Central memory CD8-positive, alpha-beta T cell (primary cell): ENCODE data around the gene ANKRD36.
"Not testable (repeated sequence)": the region's sequence is repeated elsewhere in the genome, so short reads cannot be mapped to it uniquely, and the experiment has no call there.

Source experiments
- ATAC-seq: fragments of 150-1000 bp; cut with Tn5 transposase; replicated peaks from 2 replicates; pipeline ENCODE4 v1.10.0; 2022; ENCODE audit warnings: mild to moderate bottlenecking, moderate FRiP score, moderate number of reproducible peaks; ENCODE audit not compliant: poor library complexity, severe bottlenecking; ENCODE audit errors: extremely low read depth
- DNase-seq, 2 donors: peaks; one replicate each; pipeline ENCODE4 v3.0.0; 2021; ENCODE audit warnings: low spot score in 2 of 2
- H3K27ac Mint-ChIP-seq: one replicate; pipeline ENCODE4 v1.8.0; 2022; ENCODE audit warnings: low read depth, mild to moderate bottlenecking, moderate library complexity, mixed read lengths
- H3K27me3 Mint-ChIP-seq: one replicate; pipeline ENCODE4 v1.8.0; 2022; ENCODE audit warnings: mixed read lengths
- H3K36me3 Mint-ChIP-seq: one replicate; pipeline ENCODE4 v1.8.0; 2022; ENCODE audit warnings: mild to moderate bottlenecking, moderate library complexity, mixed read lengths; ENCODE audit not compliant: insufficient read depth
- H3K4me1 Mint-ChIP-seq: one replicate; pipeline ENCODE4 v1.8.0; 2022; ENCODE audit warnings: mixed read lengths
- H3K4me3 Mint-ChIP-seq: one replicate; pipeline ENCODE4 v1.8.0; 2022; ENCODE audit warnings: mild to moderate bottlenecking, moderate library complexity, mixed read lengths
- H3K9me3 Mint-ChIP-seq: one replicate; pipeline ENCODE4 v1.8.0; 2022; ENCODE audit warnings: mixed read lengths

The ANKRD36 gene

GRCh38 chr2:97093983-97094771 is 18.8 kb upstream of the ANKRD36 start:
- not testable (repeated sequence) for H3K9me3 Mint-ChIP-seq, H3K4me1 Mint-ChIP-seq, H3K4me3 Mint-ChIP-seq, H3K27ac Mint-ChIP-seq, DNase-seq, H3K36me3 Mint-ChIP-seq
- peak; percentile 8 for ATAC-seq
- peaks cover 10% of the 10 kb centered on the region for H3K27me3 Mint-ChIP-seq

GRCh38 chr2:97094772-97095611 is 18.0 kb upstream of the ANKRD36 start, which contains the start of gene FAHD2B:
Gene FAHD2B, minus strand, starts transcription at chr2:97094882. Its CDS starts 3,176 bp downstream, at chr2:97091706.
- ATAC-seq, result peak; percentile 99
- H3K27me3 Mint-ChIP-seq, result peaks cover 19% of the 10 kb centered on the region
- H3K9me3 Mint-ChIP-seq, H3K36me3 Mint-ChIP-seq, H3K4me1 Mint-ChIP-seq: not testable (repeated sequence)
- peak within 1 kb of the TSS; percentile 35 for H3K27ac Mint-ChIP-seq
- peak; percentile 45 to 72 for DNase-seq
- H3K4me3 Mint-ChIP-seq, result peak within 1 kb of the TSS; percentile 67

GRCh38 chr2:97095661-97096060 is 17.3 kb upstream of the ANKRD36 start:
- H3K9me3 Mint-ChIP-seq, result no peaks in the 10 kb centered on the region
- peak overlapping the region; percentile 35 for H3K27ac Mint-ChIP-seq
- peaks cover 2% of the 10 kb centered on the region for H3K36me3 Mint-ChIP-seq
- DNase-seq (no peak), ATAC-seq (no peak)
- H3K4me3 Mint-ChIP-seq, result peak overlapping the region; percentile 67
- H3K4me1 Mint-ChIP-seq, result peaks cover 7% of the 10 kb centered on the region
- H3K27me3 Mint-ChIP-seq, result peaks cover 25% of the 10 kb centered on the region

- peaks cover 56% of the 10 kb centered on the region for H3K27me3 Mint-ChIP-seq
- H3K9me3 Mint-ChIP-seq, H3K36me3 Mint-ChIP-seq: not testable (repeated sequence)
Observed at GRCh38 chr2:97098786-97099372, 14.1 kb upstream of the ANKRD36 start.

GRCh38 chr2:97106878-97107277 is 6.1 kb upstream of the ANKRD36 start:
- ATAC-seq, H3K4me1 Mint-ChIP-seq, H3K9me3 Mint-ChIP-seq, H3K27ac Mint-ChIP-seq, H3K36me3 Mint-ChIP-seq, DNase-seq, H3K4me3 Mint-ChIP-seq: not testable (repeated sequence)
- H3K27me3 Mint-ChIP-seq, result peaks cover 75% of the 10 kb centered on the region

More at GRCh38 chr2:97098786-97099372, 14.1 kb upstream of the ANKRD36 start:
- H3K4me1 Mint-ChIP-seq, H3K4me3 Mint-ChIP-seq, ATAC-seq, H3K27ac Mint-ChIP-seq, DNase-seq: not testable (repeated sequence)

- H3K27ac Mint-ChIP-seq, ATAC-seq, H3K9me3 Mint-ChIP-seq, DNase-seq, H3K4me1 Mint-ChIP-seq, H3K4me3 Mint-ChIP-seq: not testable (repeated sequence)
- Mint-ChIP-seq H3K27me3 (peaks cover 41% of the 10 kb centered on the region), H3K36me3 (peaks cover 10% of the 10 kb centered on the region)
Observed at GRCh38 chr2:97111246-97111645, 1.7 kb upstream of the ANKRD36 start.

GRCh38 chr2:97112320-97113049 is 468 bp upstream of the ANKRD36 start:
- Mint-ChIP-seq H3K36me3 (peaks cover 12% of the 10 kb centered on the region), H3K27me3 (peaks cover 29% of the 10 kb centered on the region), H3K4me3 (peak overlapping the region; percentile 94), H3K27ac (peak overlapping the region; percentile 97)
- not testable (repeated sequence) for H3K4me1 Mint-ChIP-seq, H3K9me3 Mint-ChIP-seq
- ATAC-seq (peak; percentile 45), DNase-seq (peak; percentile 30 to 58)

- Mint-ChIP-seq H3K4me3 (peak overlapping the region; percentile 94), H3K27me3 (peaks cover 21% of the 10 kb centered on the region), H3K36me3 (peaks cover 13% of the 10 kb centered on the region), H3K27ac (peak overlapping the region; percentile 97)
- not testable (repeated sequence) for ATAC-seq, DNase-seq, H3K9me3 Mint-ChIP-seq, H3K4me1 Mint-ChIP-seq
Observed at GRCh38 chr2:97113882-97114255, 916 bp downstream of the ANKRD36 start.

- not testable (repeated sequence) for H3K4me1 Mint-ChIP-seq, H3K27ac Mint-ChIP-seq, H3K27me3 Mint-ChIP-seq, ATAC-seq, H3K4me3 Mint-ChIP-seq, DNase-seq, H3K9me3 Mint-ChIP-seq
- peaks cover 18% of the 10 kb centered on the region for H3K36me3 Mint-ChIP-seq
Observed at GRCh38 chr2:97129090-97129489, 16.1 kb downstream of the ANKRD36 start.

GRCh38 chr2:97144016-97144415 is 31.1 kb downstream of the ANKRD36 start:
- not testable (repeated sequence) for H3K4me1 Mint-ChIP-seq, H3K27me3 Mint-ChIP-seq, ATAC-seq, H3K27ac Mint-ChIP-seq, DNase-seq, H3K4me3 Mint-ChIP-seq, H3K9me3 Mint-ChIP-seq
- H3K36me3 Mint-ChIP-seq, result peaks cover 27% of the 10 kb centered on the region

- H3K36me3 Mint-ChIP-seq, result peaks cover 19% of the 10 kb centered on the region
- H3K4me1 Mint-ChIP-seq, H3K9me3 Mint-ChIP-seq, H3K4me3 Mint-ChIP-seq, H3K27me3 Mint-ChIP-seq, ATAC-seq, H3K27ac Mint-ChIP-seq, DNase-seq: not testable (repeated sequence)
Observed at GRCh38 chr2:97166548-97166947, 53.6 kb downstream of the ANKRD36 start.

GRCh38 chr2:97167938-97168337 is 55.0 kb downstream of the ANKRD36 start:
- DNase-seq, H3K27ac Mint-ChIP-seq, H3K27me3 Mint-ChIP-seq, H3K4me3 Mint-ChIP-seq, ATAC-seq, H3K9me3 Mint-ChIP-seq, H3K4me1 Mint-ChIP-seq: not testable (repeated sequence)
- H3K36me3 Mint-ChIP-seq, result peaks cover 19% of the 10 kb centered on the region
